Measurements from ENCODE around the gene CUL2.

GRCh38 chr10:34994565-34995142, 95.5 kb downstream of the CUL2 start:
- TF ChIP-seq CTCF (IDR thresholded peaks at IDR 0.05; ENCODE audit: borderline replicate concordance, extremely low read depth, low read length, poor library complexity, severe bottlenecking) = peak; percentile 73
- no peak for TF ChIP-seq EZH2 (IDR thresholded peaks at IDR 0.05; ENCODE audit: borderline replicate concordance, low read depth, low read length, severe bottlenecking)
